ENCODE measurements around the gene SCUBE1.

Gene SCUBE1

GRCh38 chr22:43240614-43241013 is 102.6 kb downstream of the SCUBE1 start:
- no peak for DNase-seq (ENCODE audit: low spot score)
- in situ Hi-C loops (cut with MboI; ENCODE audit: low pct_unique_long_range_greater_than_20kb, low sequenced_read_pairs, unreplicated experiment): no loop called here
- TF ChIP-seq, protein P1, sequence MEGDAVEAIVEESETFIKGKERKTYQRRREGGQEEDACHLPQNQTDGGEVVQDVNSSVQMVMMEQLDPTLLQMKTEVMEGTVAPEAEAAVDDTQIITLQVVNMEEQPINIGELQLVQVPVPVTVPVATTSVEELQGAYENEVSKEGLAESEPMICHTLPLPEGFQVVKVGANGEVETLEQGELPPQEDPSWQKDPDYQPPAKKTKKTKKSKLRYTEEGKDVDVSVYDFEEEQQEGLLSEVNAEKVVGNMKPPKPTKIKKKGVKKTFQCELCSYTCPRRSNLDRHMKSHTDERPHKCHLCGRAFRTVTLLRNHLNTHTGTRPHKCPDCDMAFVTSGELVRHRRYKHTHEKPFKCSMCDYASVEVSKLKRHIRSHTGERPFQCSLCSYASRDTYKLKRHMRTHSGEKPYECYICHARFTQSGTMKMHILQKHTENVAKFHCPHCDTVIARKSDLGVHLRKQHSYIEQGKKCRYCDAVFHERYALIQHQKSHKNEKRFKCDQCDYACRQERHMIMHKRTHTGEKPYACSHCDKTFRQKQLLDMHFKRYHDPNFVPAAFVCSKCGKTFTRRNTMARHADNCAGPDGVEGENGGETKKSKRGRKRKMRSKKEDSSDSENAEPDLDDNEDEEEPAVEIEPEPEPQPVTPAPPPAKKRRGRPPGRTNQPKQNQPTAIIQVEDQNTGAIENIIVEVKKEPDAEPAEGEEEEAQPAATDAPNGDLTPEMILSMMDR (IDR thresholded peaks at IDR 0.05; ENCODE audit: extremely low read depth, insufficient read depth, missing control alignments): no peak

DNA sequence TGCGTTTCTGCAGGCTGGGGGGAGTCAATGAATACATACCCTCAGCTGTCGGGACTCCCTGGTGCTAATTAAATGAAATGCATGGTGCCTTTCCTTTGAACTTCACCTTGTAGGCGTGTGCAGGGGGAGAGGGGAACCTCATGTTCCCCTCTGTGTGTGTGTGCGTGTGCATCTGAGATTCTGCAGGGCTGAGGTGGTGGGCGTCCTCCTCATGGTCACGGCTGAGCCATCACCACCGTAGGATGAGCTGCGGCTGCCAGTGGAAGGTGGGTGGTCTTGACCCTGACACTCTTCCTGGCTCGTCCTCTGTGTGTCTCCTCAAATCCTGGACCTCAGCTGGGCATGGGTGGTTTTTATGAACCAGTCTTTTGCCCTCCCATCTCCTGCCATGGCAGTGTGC is 103.2 kb downstream of the SCUBE1 start:
- in situ Hi-C loops (cut with MboI; ENCODE audit: low pct_unique_long_range_greater_than_20kb, low sequenced_read_pairs, unreplicated experiment): no loop called here
- no peak for DNase-seq (ENCODE audit: low spot score)
- TF ChIP-seq, protein P1 (IDR thresholded peaks at IDR 0.05; ENCODE audit: extremely low read depth, insufficient read depth, missing control alignments): no peak

- no peak for DNase-seq (ENCODE audit: low spot score)
- in situ Hi-C loops (cut with MboI; ENCODE audit: low pct_unique_long_range_greater_than_20kb, low sequenced_read_pairs, unreplicated experiment): no loop called here
- TF ChIP-seq, protein P1 (IDR thresholded peaks at IDR 0.05; ENCODE audit: extremely low read depth, insufficient read depth, missing control alignments): no peak
These were observed 103.9 kb downstream of the SCUBE1 start for GRCh38 chr22:43239193-43239780.

GRCh38 chr22:43238526-43239006 is 104.6 kb downstream of the SCUBE1 start:
- in situ Hi-C loops (cut with MboI; ENCODE audit: low pct_unique_long_range_greater_than_20kb, low sequenced_read_pairs, unreplicated experiment): no loop called here
- TF ChIP-seq, protein P1 (IDR thresholded peaks at IDR 0.05; ENCODE audit: extremely low read depth, insufficient read depth, missing control alignments): no peak
- no peak for DNase-seq (ENCODE audit: low spot score)

DNA sequence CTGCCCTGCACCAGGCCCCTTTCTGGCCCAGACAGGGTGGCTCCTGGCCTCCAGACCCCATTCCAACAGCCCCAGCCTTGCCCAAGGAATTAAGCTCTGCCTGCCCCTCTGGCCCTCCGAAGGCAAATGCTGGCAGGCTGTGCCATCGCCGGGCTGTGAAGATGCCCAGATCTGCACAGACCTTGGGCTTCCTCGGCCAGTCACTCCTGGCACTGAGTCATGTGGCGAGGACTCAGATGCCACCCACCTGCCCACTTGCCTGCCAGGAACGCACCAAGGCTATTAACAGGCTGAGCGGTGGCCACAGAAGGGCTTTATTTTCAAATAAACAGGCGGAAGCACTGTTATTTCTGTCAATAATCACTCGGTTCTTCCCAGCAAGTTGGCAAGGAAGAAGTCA is 105.9 kb downstream of the SCUBE1 start:
- TF ChIP-seq, protein P1 (IDR thresholded peaks at IDR 0.05; ENCODE audit: extremely low read depth, insufficient read depth, missing control alignments): no peak
- DNase-seq (ENCODE audit: low spot score): no peak
- in situ Hi-C loops (cut with MboI; ENCODE audit: low pct_unique_long_range_greater_than_20kb, low sequenced_read_pairs, unreplicated experiment): no loop called here

DNA sequence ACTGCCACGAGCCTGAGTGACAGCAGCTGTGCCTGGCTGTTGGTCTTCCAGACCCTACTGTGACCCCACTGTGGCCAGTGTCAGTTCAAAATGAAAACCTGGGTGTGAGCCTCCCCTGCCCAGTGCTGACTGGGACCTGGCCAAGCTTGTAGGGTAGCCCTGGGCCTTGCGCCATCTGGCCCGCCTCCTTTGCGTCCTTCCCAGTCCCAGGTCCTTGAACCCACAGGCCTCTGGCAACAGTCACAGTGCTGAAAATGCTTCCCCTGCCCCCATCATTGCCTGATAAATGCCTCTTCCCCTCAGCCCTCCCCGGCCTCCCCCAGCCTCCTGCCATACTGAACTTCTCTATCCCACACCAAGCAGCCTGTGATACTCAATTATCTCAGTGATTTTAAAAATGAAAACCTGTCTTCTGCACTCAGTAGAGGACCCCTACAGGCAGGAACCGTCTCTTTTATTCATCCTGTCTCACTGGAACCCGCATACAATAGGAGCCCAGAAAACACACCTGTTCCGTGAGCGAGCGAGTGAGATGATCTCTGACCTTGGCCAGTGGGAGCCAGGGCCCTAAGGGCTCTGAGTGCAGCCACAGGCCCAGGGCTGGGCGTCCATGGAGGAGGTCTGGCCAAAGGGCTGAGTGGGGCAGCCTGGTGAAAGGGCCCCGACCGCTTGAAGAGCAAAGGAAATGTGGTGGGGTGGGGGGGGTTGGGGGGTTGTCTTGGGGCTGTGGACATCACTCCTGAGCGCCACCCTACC is 106.6 kb downstream of the SCUBE1 start:
- in situ Hi-C loops (cut with MboI; ENCODE audit: low pct_unique_long_range_greater_than_20kb, low sequenced_read_pairs, unreplicated experiment): no loop called here
- TF ChIP-seq, protein P1 (IDR thresholded peaks at IDR 0.05; ENCODE audit: extremely low read depth, insufficient read depth, missing control alignments): no peak
- no peak for DNase-seq (ENCODE audit: low spot score)

Data from GM13977 (cell line).